ENCODE measurements around the gene DNAI1. TPM values are rescaled to one million over a fixed set of nuclear protein-coding genes. Genes with fewer than 3 reads are reported as not detected.

DNAI1 gene
- total and polyA plus RNA-seq, 2 of the 4 experiments (the other 2 are of a cell fraction) = not detected

DNA sequence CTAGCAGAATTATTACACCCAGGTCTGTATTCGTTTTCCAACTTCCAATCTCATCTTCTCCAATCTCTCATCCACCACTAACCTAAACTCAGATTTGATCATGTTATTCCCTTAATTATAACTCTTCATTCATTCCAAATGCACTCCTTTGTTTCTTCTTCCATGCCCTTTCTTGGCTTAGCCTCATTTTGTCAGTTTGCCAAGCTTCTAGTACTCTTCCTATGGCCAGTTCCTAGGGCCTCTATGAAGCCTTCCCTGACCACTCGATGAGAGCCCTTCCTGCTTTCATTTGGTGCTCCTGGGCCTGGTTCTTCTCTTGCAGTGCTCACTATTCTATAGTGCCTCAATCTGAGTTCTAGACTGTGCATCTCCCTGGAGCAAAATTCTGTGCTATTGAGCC is 6.0 kb upstream of the DNAI1 start:
- Histone ChIP-seq H3K79me1 (ENCODE audit: low read depth in 1 of 2, low read length in 2 of 2) (peaks cover 45 to 85% of the 10 kb centered on the region in 2 experiments), H2BK15ac (ENCODE audit: low read depth, low read length) (no peak overlapping the region), H4K20me1 (ENCODE audit: insufficient read depth, low read length) (peaks cover 84% of the 10 kb centered on the region), H4K5ac (ENCODE audit: low read depth, low read length) (no peak overlapping the region), H2AFZ (replicated peaks; ENCODE audit: low read length, poor library complexity) (no peak overlapping the region), H3K9ac (ENCODE audit: low read depth, low read length) (no peak overlapping the region), H3K36me3 (ENCODE audit: control insufficient read depth, insufficient read depth, low read length) (no peaks in the 10 kb centered on the region), H4K91ac (ENCODE audit: insufficient read depth, low read depth, low read length) (no peak overlapping the region), H3K9me1 (ENCODE audit: insufficient read depth, low read length) (peaks cover 25% of the 10 kb centered on the region), H3K27ac (ENCODE audit: insufficient read depth, low read length) (no peak overlapping the region), H3K27me3 (ENCODE audit: control insufficient read depth, insufficient read depth, low read length) (no peaks in the 10 kb centered on the region), H2BK120ac (ENCODE audit: low read depth, low read length) (no peak overlapping the region), H3K23ac (ENCODE audit: low read depth, low read length) (no peak overlapping the region), H3K9me3 (ENCODE audit: control insufficient read depth, insufficient read depth, low read length) (no peaks in the 10 kb centered on the region), H2AK9ac (replicated peaks; ENCODE audit: low read depth, low read length, poor library complexity) (no peak overlapping the region), H3K4me3 (ENCODE audit: insufficient read depth, low read depth, low read length) (no peak overlapping the region), H2BK20ac (ENCODE audit: low read depth, low read length) (no peak overlapping the region), H3K4me2 (ENCODE audit: low read depth, low read length) (no peak overlapping the region), H3K14ac (replicated peaks; ENCODE audit: low read depth, low read length) (no peak overlapping the region), H2AK5ac (ENCODE audit: low read depth, low read length) (no peak overlapping the region), H3K56ac (ENCODE audit: extremely low read depth, insufficient read depth, low read length) (no peak overlapping the region), H3K4me1 (ENCODE audit: control insufficient read depth, insufficient read depth, low read length) (peaks cover 10% of the 10 kb centered on the region), H3K18ac (ENCODE audit: low read depth, low read length) (no peak overlapping the region), H2BK5ac (ENCODE audit: low read depth, low read length, poor library complexity, severe bottlenecking) (no peak overlapping the region), H3K4ac (ENCODE audit: low read depth, low read length) (no peak overlapping the region), H4K8ac (ENCODE audit: low read depth in 2 of 2, low read length in 2 of 2) (no peak overlapping the region)
- ChIA-PET POLR2A (ENCODE audit: unreplicated experiment) (no interaction called here), CTCF (no interaction called here)
- 100% methylated on average over 1 of the region's 2 CpGs; no CpG with 5 or more reads in 1 of the 2 experiments for WGBS, 2 experiments (ENCODE audit: extremely low coverage in 2 of 2, insufficient read length in 1 of 2)
- DNase-seq = no peak
- dilution Hi-C loops (cut with HindIII; ENCODE audit: low sequenced_read_pairs, unreplicated experiment) = no loop called here
- no peak for ATAC-seq (ENCODE audit: low read depth)
- in situ Hi-C loops (cut with MboI; ENCODE audit: low sequenced_read_pairs) = no loop called here
- TF ChIP-seq POLR2A (IDR thresholded peaks at IDR 0.05; ENCODE audit: low read depth, low read length) (no peak), RCOR1 (IDR thresholded peaks at IDR 0.05; ENCODE audit: insufficient replicate concordance, low read length) (no peak), MAZ (IDR thresholded peaks at IDR 0.05; ENCODE audit: borderline replicate concordance, low read depth, low read length) (no peak), MAFK (IDR thresholded peaks at IDR 0.05; ENCODE audit: low read depth, low read length) (no peak), RFX5 (IDR thresholded peaks at IDR 0.05; ENCODE audit: low read depth, low read length) (no peak), BHLHE40 (IDR thresholded peaks at IDR 0.05; ENCODE audit: low read depth, low read length) (no peak), CEBPB (IDR thresholded peaks at IDR 0.05; ENCODE audit: low read depth, low read length) (no peak), CHD1 (IDR thresholded peaks at IDR 0.05; ENCODE audit: low read depth, low read length) (no peak), RAD21 (IDR thresholded peaks at IDR 0.05; ENCODE audit: low read length) (no peak), MXI1 (IDR thresholded peaks at IDR 0.05; ENCODE audit: borderline replicate concordance, low read depth, low read length) (no peak), CTCF (conservative IDR thresholded peaks at IDR 0.05; ENCODE audit: low read depth, low read length) (no peak), FOS (IDR thresholded peaks at IDR 0.05; ENCODE audit: low read depth, low read length) (no peak), NFE2L2 (IDR thresholded peaks at IDR 0.05; ENCODE audit: low read depth, low read length) (no peak), SMC3 (IDR thresholded peaks at IDR 0.05; ENCODE audit: low read depth, low read length) (no peak)
- TF ChIP-seq, protein P1, sequence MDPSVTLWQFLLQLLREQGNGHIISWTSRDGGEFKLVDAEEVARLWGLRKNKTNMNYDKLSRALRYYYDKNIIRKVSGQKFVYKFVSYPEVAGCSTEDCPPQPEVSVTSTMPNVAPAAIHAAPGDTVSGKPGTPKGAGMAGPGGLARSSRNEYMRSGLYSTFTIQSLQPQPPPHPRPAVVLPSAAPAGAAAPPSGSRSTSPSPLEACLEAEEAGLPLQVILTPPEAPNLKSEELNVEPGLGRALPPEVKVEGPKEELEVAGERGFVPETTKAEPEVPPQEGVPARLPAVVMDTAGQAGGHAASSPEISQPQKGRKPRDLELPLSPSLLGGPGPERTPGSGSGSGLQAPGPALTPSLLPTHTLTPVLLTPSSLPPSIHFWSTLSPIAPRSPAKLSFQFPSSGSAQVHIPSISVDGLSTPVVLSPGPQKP (IDR thresholded peaks at IDR 0.05; ENCODE audit: borderline replicate concordance, low read depth, low read length) = no peak
- TF ChIP-seq, protein P2, sequence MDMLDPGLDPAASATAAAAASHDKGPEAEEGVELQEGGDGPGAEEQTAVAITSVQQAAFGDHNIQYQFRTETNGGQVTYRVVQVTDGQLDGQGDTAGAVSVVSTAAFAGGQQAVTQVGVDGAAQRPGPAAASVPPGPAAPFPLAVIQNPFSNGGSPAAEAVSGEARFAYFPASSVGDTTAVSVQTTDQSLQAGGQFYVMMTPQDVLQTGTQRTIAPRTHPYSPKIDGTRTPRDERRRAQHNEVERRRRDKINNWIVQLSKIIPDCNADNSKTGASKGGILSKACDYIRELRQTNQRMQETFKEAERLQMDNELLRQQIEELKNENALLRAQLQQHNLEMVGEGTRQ (IDR thresholded peaks at IDR 0.05; ENCODE audit: low read depth, low read length) = no peak
- intact Hi-C loops (cut with micrococcal nuclease) = no loop called here
- BruUV-seq (replicated peaks) = no TSS peak

All from IMR-90 (cell line).